Fibroblast of skin of abdomen (primary cell): Measurements from ENCODE around the gene OR2T2. TPM values are rescaled to one million over a fixed set of nuclear protein-coding genes. Genes with fewer than 3 reads are reported as not detected.
"Not testable (repeated sequence)": the region's sequence is repeated elsewhere in the genome, so short reads cannot be mapped to it uniquely, and the experiment has no call there.

Experiments
- DNase-seq: peaks from one replicate; pipeline ENCODE4 v3.0.0-alpha.2; 2013
- polyA plus RNA-seq, 2 experiments: library from polyadenylated mRNA; unstranded; fragments of 120-200 nt; gene quantifications; one replicate each; pipeline ENCODE4 v1.2.1, GENCODE V29; 2013; ENCODE audit not compliant: insufficient read length in 2 of 2

Gene OR2T2, protein sequence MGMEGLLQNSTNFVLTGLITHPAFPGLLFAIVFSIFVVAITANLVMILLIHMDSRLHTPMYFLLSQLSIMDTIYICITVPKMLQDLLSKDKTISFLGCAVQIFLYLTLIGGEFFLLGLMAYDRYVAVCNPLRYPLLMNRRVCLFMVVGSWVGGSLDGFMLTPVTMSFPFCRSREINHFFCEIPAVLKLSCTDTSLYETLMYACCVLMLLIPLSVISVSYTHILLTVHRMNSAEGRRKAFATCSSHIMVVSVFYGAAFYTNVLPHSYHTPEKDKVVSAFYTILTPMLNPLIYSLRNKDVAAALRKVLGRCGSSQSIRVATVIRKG
- polyA plus RNA-seq (2013, experiment 1 of 2; ENCODE audit: insufficient read length): not detected
- not detected for polyA plus RNA-seq (2013, experiment 2 of 2; ENCODE audit: insufficient read length)

DNA sequence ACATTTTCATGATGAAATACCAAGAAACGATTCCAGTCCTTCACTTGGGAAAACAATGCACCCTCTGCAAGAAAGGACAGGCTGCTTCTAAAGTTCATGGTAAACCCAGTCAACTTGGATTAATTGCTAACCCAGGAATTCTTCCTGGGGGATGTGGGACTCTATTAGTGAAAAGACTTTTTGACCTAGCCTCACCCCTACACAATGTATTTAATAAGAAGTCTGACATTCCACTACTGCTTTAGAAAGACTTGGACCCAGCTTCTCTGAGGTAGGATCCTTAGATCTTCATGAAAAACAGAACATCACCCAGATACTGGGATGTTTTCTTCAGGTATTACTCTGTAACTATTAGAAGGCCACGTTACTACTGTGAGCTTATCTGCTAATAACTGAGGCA lies at the start of gene OR2T2:
OR2T2 (plus strand) TSS at position 239 of the 400 bp plus-strand sequence. CDS start 7,161 bp downstream, outside the sequence.
- DNase-seq: not testable (repeated sequence)

DNA sequence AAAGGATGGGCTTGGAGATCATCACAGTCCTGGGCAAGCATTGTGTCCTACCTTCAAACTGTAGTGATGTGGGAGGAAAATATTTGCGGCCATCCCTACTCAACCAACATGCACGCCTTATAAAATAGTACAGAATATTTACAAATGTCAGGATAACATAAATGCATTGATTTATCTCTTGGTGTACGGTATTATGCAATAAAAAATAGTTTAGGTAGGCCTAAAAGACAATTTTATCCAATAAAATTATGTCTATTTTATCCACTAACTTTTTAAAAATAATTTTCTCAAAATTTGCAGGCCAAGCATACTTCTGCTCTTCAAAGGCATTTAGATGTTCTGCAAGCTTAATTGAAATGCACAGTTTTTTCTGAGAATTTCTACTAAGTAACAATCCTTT lies 42.7 kb upstream of the OR2T2 start, which contains the start of gene OR2T1:
OR2T1 (plus strand) TSS at position 301 of the 400 bp plus-strand sequence. CDS start 3,100 bp downstream, outside the sequence.
- DNase-seq: no peak

DNA sequence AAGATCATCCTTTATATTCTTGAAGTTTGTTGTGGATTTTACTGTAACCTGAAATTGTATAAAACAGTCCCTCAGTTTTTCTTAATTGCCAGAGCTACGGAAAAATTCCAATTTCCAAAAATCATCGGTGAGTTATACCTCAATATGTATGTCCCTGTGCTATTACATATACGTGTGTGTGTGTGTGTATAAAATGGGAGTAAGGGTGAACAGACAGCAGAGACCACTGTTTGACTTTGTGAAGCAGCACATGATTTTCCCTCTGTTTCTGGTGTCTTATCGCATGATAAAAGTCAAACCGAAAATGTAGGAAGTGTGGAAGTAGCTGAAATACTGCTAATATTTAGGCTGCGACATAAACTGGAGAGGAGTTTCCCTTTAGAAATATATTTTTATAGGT lies 41.4 kb upstream of the OR2T2 start:
- DNase-seq: no peak

DNA sequence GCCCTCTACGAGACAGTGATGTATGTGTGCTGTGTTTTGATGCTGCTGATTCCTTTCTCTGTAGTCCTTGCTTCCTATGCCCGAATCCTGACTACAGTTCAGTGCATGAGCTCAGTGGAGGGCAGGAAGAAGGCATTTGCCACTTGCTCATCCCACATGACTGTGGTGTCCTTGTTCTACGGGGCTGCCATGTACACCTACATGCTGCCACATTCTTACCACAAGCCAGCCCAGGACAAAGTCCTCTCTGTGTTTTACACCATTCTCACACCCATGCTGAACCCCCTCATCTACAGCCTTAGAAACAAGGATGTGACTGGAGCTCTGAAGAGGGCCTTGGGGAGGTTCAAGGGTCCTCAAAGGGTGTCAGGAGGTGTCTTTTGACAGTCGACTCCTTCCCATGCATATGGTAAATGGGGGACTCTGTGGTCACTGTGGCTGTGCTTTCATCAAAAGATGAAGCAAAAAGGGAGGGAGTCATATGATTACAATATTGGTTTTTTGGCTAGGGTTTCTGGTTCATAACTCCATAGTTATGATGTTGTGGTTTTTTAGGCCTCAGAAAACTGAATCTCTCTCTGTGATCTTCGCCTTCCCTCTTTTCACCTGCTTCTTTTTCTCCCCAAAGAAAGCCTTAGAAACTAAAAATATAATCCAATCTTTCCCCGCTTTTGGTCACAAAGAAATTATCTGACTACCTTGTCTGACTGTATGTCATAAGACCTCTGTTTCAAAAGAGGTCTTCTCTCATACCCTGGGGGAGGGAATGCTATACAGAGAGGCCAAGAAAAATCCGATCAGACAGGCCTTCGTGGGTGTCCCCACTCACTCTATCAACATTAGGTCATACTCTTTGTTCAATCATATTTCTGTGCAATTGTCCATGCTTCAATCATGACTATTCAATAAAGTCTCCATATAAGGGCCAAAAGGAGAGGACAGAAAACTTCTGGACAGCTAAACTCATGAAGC lies 38.4 kb upstream of the OR2T2 start:
- DNase-seq: no peak

DNA sequence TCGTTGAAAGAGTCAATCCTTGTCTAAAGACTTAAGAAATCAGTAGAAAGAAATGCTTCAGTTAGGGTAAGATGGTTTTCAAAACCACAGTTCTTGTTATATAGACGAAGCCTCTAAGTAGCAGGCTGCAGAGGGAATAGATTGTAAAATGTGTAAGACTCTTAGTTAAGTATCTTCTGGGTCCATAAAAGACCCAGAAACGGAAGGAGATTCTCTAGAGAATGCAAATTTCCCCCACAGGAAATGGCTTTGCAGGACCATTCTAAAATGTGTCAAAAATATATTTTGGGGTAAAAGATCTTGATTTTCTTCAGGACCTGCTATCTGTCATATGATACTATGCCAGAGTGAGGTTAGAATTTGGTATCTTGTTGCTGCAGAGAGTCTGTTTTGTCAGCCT lies 29.2 kb upstream of the OR2T2 start:
- DNase-seq: no peak

DNA sequence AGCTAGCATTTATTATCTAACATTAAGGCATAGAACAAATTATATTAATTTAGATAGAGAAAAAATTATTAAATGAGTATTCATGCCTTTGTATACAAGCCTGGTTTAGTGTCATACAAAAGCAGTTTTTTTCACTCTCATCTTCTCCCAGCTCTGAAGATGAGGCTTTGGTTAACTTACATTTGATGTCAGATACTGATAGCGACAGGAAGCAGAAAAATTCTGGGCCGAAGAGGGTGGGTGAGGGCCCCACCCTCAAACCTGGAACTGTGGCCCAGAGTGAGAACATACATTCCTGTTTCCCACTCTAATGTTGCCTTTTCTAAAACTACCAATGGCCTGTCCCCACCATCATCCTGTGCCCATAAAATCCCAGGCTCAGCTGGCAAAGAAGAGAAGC lies 27.6 kb upstream of the OR2T2 start:
- DNase-seq: no peak

DNA sequence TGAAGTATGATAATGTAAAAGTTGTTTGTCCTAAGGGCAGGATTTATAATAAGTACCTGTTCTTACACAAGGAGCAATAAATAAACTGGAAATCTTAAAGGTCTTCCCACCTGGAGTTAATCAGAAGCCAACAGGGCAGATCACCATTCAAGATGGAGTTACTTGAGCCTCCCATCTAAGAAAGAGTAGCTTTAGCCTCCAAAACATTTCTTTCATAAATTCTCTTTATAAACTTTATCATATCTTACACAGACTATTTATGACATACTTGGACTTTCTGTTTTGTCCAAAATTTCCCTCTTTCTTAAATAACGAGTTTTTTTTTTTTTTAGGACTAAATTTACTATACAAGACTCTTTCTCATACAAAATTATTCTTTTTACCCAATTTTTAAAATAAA lies 24.1 kb upstream of the OR2T2 start:
- no peak for DNase-seq

DNA sequence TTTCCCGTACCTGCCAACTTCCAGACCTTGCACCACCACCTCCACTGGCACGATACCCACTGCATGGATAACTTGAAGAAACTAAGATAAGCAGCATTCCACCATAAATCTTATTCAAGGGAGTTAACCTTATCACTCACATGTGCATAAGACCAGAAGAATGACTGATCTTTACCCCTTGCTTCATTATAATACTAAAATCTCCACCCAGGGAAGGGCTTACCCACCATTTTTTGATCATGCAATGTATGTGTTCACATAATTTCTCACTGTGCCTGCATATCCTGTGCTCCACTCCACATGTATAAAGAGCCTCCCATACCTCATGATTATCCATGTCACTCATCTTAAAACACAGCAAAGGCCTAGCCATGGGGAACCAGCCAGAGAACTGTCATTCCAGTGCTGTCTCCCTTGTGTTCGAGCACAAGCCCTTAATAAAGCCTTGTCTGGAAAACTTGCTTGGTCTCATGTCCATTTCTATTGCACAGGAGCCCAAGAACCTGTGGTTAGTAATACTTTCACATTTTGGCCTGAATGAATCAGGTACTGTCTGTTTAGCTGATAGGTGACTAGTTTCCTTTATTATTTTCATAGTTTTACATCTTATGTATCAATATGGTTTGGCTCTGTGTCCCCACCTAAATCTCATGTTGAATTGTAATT lies 17.8 kb upstream of the OR2T2 start:
- not testable (repeated sequence) for DNase-seq

DNA sequence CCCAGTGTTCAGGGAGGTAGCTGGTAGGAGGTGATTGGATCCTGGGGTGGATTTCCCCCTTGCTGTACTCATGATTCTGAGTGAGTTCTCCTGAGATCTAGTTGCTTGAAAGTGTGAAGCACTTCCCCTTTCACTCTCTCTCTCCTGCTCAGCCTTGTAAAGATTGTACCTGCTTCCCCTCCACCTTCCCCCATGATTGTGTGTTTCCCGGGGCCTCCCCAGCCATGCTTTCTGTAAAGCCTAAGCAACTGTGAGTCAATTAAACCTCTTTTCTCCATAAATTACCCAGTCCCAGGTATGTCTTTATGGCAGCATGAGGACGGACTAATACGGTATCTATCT lies 17.3 kb upstream of the OR2T2 start:
- not testable (repeated sequence) for DNase-seq

DNA sequence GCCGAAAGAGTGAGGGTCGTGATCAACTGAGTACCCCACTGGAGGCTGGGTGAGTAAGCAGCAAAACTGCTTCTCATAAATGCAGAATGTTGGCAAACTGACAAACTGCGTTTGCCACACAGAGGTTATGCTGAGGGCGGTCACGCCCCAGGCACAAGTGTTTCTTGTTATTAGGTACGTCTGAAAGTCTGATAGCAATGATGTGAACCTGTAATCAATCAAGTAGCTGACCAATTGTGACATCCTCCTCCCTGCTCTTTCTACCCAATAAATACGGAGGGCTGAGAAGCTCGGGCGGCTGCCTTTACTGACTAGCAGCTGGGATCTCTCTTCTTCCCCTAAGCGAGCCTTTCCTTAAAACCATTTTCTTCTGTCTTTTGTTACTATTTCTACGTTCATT lies 13.8 kb upstream of the OR2T2 start:
- not testable (repeated sequence) for DNase-seq

DNA sequence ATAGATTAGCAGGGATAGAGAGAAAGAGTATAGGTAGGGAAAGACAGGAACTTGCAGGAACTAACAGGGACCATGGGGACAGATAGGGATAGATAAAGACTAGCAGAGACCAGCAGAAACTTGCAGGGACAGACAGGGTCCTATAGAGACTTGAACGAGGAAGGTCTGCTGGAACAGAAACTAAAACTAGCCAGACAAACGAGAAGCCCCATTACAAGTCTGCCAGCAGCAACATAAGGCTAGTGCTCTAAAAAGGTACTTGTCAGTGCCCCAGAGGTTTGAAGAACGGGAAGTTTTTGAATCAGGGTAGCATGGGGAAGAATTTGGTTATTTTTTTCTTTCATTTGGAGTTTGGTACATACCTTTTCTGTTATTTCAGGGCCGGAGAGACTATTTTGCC lies 13.2 kb upstream of the OR2T2 start:
- not testable (repeated sequence) for DNase-seq

DNA sequence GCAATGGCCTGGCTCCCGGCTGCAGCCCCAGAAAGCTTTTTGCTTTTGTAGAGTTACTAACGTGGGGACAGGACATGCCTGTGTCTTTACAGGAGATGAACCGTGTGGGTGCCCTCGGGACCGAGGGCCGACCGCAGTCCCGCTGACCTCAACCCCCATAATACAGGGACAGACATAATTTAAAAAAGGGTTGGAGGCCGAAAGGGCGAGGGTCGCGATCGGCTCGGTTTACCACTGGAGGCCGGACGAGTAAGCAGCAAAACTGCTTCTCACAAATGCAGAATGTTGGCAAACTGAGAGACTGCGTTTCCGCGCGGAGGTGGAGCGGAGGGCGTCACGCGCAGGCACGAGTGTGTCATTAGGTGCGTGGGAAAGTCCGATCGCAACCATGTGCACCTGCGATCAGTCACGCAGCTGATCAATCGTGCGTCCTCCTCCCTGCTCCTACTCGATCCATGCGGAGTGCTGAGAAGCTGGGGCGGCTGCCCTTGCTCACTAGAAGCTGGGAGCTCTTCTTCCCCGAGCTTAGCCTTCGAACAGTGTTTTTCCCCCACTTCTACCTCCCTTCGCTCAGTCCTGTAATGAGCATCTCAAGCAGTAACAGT lies 11.5 kb upstream of the OR2T2 start:
- not testable (repeated sequence) for DNase-seq

DNA sequence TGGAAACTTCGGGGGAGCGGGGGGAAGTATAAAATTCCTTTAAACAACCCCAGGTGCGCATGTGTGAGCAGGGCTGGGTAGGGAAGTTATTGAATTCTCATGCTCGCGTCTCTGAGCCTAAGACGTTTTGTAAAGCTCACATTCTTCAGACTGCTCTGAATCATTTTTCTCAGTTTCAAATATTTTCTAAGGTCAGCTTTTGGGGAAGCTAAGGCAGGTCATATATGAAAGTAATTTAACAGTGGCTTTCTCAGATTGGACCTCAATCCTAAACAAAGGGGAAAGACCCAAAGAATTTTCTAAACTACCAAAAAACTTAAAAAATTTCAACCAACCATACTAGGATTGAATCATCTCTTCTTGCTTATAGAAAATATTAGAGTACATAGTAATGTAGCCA lies 10.5 kb upstream of the OR2T2 start:
- not testable (repeated sequence) for DNase-seq

DNA sequence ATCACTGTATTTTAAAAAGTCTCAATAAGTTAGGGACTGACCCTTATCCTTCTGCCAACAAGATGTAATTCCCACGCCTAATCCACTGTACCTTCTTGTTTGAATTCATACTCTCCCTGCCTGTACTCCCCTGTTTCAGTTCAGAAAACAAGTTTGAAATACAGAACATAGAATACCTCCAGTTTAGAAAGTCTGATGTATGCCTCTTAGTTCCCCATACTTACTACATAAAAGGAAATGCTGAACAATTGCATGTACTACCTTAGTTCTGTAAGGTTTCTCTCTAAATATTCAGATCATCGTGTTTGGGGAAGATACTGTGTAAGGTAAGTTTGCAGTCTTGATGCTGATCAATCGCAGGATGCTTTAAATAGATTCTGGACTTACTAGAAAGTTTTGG lies 9.1 kb upstream of the OR2T2 start:
- DNase-seq: not testable (repeated sequence)

DNA sequence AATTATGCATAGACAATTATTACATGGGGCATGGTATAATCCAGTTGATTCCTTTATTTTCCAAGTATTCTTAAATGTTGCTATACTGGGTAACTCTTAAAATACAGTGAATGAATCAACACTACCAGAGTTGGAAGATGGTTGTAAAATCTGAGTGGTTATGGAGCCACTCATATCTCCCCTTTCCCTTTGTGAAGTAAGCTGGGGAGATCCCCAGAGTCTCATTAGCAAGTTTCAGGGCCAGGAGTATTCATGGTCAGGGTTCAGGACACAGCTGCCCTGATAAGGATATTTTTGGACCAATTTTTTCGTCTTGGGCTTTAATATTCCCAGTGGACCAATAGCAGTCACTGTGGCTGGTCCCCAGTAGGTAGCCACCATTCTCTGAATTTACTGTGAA lies 6.8 kb upstream of the OR2T2 start:
- DNase-seq: not testable (repeated sequence)

DNA sequence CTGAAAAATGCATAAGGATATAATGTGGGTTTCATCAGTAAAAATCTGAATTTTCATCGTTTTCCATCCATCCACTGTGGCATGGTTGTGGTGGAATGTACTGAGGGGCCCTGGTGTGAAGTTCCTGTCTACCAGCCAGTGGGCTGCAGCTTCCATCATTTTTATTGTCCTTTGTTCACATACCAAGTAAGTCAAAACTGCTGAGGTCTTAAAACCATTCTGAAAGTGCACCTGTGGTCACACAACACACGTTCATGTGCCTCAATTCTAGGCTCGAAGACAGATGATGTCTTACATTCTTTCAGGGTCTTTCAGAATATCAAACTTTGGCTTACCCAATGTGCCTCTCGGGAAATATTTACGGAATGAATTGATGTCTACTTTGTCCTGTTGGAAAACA lies 6.2 kb upstream of the OR2T2 start:
- not testable (repeated sequence) for DNase-seq

DNA sequence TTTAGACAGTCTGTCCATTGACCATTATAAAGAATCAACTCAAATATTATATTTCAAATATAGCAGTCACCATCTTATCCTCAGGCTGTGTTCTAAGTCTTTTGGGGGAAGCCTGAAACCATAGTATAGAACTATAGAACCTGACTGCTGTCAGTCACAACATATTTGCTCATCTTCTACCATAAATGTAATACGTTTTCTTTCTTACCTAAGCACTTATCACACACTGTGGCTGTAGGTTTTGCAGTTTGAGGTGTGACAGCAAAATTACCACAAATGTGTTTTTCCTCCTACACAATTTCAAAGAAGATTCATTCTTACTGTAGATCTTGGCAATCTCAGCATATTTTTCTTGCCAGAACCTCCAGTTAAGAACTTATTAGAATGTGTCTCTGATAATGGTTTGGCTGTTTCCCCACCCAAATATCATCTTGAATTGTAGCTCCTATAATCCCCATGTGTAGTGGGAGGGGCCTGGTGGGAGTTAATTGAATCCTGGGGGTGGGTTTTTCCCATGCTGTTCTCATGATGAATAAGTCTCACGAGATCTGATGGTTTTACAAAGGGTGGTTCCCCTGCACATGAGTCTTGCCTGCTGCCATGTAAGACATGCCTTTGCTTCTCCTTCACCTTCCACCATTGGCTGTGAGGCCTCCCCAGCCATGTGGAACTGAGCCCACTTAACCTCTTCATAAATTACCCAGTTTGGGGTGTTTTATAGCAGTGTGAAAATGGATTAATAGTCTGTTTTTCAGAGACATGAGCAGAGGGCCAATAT lies 2.7 kb upstream of the OR2T2 start:
- DNase-seq: not testable (repeated sequence)

DNA sequence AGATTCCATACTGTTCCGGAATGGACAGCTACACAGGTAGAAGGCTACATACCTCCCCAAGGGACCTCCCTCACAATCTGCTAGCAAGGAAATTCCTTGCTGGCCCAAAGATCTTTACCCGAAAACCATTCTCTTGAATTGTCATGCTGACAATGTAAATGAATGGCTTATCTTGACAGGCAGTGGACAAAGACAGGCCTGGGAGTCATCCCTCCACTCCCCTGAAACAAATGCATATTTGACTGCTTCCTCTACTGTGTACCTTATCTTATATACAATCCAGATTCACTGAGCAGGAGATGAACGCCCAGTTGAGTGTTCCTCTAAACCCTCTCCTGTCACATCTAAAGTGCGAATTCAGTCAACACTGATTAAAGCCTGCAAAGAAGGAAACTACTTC lies 834 bp upstream of the OR2T2 start:
- not testable (repeated sequence) for DNase-seq

DNA sequence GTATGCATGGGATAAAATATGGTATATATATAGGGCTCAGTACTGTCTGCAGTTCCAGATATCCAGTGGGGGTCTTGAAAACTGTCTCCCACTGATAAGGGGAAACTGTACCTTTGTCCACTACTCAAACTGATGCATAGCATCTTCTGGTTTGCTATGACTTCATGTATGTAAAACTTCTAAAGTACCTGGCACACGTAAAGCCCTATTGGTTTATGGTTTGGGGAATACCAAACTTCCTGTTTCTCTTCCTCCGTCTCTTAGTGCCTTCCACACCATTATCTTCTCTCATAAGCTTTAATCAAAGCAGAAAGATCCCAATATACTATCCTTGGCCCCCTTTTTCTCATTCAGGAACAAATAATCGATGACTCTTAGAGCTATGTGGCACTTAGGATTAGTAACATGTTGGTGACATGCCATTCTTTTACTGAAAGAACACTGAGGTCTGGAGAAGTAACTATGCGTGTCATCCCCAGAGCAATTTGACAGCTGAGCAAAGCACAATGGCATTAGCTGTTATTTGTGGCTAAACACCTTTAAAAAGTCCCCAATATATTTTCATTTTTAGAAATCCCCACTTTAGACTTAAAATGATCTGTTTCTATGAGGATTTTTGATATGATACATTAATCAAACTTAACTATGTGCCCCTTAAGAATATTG lies 3.1 kb downstream of the OR2T2 start:
- DNase-seq: not testable (repeated sequence)

DNA sequence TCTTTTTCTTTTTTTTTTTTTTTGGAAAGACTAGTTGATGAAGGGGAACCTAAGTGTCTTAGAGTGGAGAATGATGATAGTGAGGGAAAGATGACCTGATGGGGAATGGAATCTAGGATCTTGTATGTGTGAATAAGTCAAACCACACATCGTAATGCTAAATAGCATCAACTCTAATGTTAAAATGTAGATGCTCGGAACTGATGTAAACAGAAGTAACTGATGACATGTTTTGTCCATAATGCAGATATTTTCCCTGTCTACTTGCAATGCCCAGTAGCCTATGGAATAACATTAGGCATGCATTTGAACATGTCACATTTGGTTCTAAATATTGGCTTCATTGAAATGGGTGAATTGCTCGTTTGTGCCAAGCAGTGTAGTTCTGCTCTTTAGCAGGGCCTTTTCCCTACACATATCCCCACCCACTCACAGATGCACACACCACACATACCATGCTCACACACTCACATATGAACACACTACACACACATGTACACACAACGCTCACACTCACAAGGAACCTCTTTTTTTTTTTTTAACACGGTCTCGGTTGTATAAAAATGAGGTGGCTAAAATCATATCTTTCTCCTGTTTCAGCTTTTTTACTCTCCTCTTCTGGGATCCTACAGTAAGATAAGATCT lies 4.5 kb downstream of the OR2T2 start:
- not testable (repeated sequence) for DNase-seq
